Measurements from ENCODE around the gene TMEM236.

GRCh38 chr10:17788646-17789045 lies 36.6 kb downstream of the TMEM236 start:
- TF ChIP-seq, protein P1, sequence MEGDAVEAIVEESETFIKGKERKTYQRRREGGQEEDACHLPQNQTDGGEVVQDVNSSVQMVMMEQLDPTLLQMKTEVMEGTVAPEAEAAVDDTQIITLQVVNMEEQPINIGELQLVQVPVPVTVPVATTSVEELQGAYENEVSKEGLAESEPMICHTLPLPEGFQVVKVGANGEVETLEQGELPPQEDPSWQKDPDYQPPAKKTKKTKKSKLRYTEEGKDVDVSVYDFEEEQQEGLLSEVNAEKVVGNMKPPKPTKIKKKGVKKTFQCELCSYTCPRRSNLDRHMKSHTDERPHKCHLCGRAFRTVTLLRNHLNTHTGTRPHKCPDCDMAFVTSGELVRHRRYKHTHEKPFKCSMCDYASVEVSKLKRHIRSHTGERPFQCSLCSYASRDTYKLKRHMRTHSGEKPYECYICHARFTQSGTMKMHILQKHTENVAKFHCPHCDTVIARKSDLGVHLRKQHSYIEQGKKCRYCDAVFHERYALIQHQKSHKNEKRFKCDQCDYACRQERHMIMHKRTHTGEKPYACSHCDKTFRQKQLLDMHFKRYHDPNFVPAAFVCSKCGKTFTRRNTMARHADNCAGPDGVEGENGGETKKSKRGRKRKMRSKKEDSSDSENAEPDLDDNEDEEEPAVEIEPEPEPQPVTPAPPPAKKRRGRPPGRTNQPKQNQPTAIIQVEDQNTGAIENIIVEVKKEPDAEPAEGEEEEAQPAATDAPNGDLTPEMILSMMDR (conservative IDR thresholded peaks at IDR 0.05; ENCODE audit: low read depth, low read length) = no peak
- no peak for TF ChIP-seq EZH2 (IDR thresholded peaks at IDR 0.05; ENCODE audit: low read length, unreplicated experiment)
